ENCODE measurements around the gene CDC42SE2. TPM values are rescaled to one million over a fixed set of nuclear protein-coding genes. Genes with fewer than 3 reads are reported as not detected.

The CDC42SE2 gene
- total RNA-seq, 2 experiments from 2014 or later = 100 to 102 TPM

DNA sequence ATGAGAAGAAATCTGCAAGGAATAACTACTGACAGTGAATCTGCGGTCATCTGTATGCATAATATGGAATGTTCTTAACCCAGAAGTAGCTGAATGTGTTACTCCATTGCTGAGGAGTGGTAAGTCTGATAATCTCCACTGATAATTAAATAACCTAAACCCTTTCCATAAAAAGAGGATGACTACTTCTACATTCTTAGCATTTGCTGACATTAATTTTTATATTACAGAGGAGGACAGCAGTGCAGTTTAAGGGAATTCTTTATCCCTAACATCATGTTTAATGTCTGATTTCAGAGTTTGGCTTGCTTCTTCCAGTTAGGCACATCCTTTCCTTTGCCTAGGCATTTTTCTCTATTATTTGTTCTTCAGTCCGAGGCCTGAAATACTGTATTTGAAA is 52.2 kb downstream of the CDC42SE2 start:
- peaks cover 56% of the 10 kb centered on the region for H3K36me3 Mint-ChIP-seq (ENCODE audit: low read depth)
- intact Hi-C loops (cut with micrococcal nuclease) = no loop called here

DNA sequence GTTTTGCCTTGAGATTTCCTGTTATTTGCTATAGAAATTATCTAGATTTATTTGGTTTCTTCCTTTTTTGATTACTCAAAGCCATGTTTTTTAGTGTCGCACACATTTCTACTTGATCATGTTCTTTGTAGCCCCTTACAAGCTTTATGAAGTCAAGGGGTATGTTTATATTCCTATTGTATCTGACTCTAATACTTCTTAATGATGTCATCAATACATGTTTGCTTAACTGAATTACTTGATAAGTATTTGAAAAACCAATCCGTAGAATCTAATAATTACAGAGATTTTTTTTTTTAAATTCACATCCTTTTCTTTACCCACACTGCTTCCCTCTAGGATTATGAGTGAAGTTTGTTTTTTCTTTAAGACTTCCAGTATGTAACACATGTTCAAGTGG is 53.0 kb downstream of the CDC42SE2 start:
- H3K36me3 Mint-ChIP-seq (ENCODE audit: low read depth) = peaks cover 63% of the 10 kb centered on the region
- POLR2A ChIA-PET = interaction anchor here (0.6 kb wide), 1 partner anchor 37 kb away, joined by 4 read pairs; no protein-coding TSS in a partner anchor
- H3K27me3 Mint-ChIP-seq = no peaks in the 10 kb centered on the region

More for the DNA sequence above, 52.2 kb downstream of the CDC42SE2 start:
- DNase-seq (no peak), ATAC-seq (no peak)
- Mint-ChIP-seq H3K27ac (peak overlapping the region; percentile 81), H3K9me3 (no peaks in the 10 kb centered on the region), H3K27me3 (no peaks in the 10 kb centered on the region), H3K4me1 (ENCODE audit: low read depth) (peaks cover 80% of the 10 kb centered on the region), H3K4me3 (no peak overlapping the region)
- TF ChIP-seq, protein P1, sequence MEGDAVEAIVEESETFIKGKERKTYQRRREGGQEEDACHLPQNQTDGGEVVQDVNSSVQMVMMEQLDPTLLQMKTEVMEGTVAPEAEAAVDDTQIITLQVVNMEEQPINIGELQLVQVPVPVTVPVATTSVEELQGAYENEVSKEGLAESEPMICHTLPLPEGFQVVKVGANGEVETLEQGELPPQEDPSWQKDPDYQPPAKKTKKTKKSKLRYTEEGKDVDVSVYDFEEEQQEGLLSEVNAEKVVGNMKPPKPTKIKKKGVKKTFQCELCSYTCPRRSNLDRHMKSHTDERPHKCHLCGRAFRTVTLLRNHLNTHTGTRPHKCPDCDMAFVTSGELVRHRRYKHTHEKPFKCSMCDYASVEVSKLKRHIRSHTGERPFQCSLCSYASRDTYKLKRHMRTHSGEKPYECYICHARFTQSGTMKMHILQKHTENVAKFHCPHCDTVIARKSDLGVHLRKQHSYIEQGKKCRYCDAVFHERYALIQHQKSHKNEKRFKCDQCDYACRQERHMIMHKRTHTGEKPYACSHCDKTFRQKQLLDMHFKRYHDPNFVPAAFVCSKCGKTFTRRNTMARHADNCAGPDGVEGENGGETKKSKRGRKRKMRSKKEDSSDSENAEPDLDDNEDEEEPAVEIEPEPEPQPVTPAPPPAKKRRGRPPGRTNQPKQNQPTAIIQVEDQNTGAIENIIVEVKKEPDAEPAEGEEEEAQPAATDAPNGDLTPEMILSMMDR (IDR thresholded peaks at IDR 0.05) = no peak
- CTCF ChIA-PET = no interaction called here
- POLR2A ChIA-PET = no interaction called here

DNA sequence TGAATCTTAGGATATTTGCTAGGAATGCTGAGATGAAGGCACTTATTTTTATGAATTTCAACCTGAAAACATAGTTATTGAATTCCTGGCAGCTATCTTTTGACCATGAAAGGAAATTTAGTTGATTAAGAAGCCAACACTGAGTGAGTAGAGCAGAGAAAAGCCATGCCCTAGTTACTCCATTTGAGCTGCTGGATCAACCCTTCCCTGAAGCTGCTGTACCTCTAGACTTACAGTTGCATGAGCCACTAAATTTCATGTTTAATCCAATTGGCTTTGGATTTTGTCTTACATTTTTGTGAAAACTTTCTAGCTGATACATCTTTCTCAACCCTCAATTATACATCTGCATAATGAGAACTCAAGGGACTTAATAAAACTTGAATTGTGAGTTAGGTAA is 54.6 kb downstream of the CDC42SE2 start:
- H3K4me3 Mint-ChIP-seq = no peak overlapping the region
- peak overlapping the region; percentile 15 for H3K27ac Mint-ChIP-seq
- POLR2A ChIA-PET = interaction anchor here (1.0 kb wide), 1 partner anchor 44 kb away, joined by 3 read pairs; no protein-coding TSS in a partner anchor

More for the DNA sequence above, 53.0 kb downstream of the CDC42SE2 start:
- H3K9me3 Mint-ChIP-seq = peaks cover 2% of the 10 kb centered on the region
- no peak for DNase-seq
- H3K4me3 Mint-ChIP-seq = no peak overlapping the region
- CTCF ChIA-PET = no interaction called here
- peak overlapping the region; percentile 71 for H3K27ac Mint-ChIP-seq
- intact Hi-C loops (cut with micrococcal nuclease) = no loop called here
- TF ChIP-seq, protein P1 (IDR thresholded peaks at IDR 0.05) = no peak
- peaks cover 81% of the 10 kb centered on the region for H3K4me1 Mint-ChIP-seq (ENCODE audit: low read depth)
- no peak for ATAC-seq

DNA sequence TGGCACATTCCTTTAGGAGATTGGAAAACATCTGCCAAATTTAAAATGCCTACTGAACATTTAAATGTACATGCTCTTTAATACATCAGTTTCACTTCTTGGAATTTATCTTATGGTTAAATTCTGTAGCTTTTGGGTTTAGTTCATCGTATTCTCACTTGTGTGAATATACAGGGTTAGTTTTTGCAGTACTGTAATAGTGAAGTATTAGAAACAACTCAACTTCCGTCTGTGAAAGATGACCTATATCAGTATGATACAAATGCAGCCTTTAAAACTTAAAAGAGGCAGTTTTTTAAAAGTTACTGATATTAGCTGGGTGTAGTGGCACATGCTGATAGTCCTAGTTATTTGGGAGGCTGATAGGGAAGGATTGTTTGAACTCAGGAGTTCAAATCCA is 57.2 kb downstream of the CDC42SE2 start:
- no peak overlapping the region for H3K4me3 Mint-ChIP-seq

More for the DNA sequence above, 54.6 kb downstream of the CDC42SE2 start:
- Mint-ChIP-seq H3K9me3 (peaks cover 2% of the 10 kb centered on the region), H3K4me1 (ENCODE audit: low read depth) (peaks cover 78% of the 10 kb centered on the region), H3K27me3 (no peaks in the 10 kb centered on the region), H3K36me3 (ENCODE audit: low read depth) (peaks cover 72% of the 10 kb centered on the region)
- intact Hi-C loops (cut with micrococcal nuclease) = no loop called here
- no peak for ATAC-seq
- TF ChIP-seq, protein P1 (IDR thresholded peaks at IDR 0.05) = no peak
- CTCF ChIA-PET = interaction anchor here (1.4 kb wide), 1 partner anchor 54 kb away, joined by 3 read pairs; no protein-coding TSS in a partner anchor
- DNase-seq = no peak

DNA sequence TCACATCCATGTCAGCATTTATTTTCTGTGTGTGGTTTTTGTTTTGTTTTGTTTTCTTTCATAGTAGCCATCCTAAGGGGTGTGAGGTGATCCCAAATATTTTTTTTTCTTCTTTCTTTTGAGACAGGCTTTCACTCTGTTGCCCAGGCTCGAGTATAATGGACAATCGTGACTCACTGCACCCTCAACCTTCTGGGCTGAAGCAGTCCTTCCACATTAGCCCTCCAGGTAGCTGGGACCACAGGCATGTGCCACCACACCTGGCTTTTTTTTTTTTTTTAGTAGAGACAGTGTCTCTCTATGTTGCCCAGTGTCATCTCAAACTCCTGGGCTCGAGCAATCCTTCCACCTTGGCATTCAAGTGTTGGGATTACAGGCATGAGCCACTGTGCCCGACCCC is 59.1 kb downstream of the CDC42SE2 start:
- POLR2A ChIA-PET = interaction anchor here (1.2 kb wide), 1 partner anchor 27 kb away, joined by 4 read pairs; no protein-coding TSS in a partner anchor
- peaks cover 2% of the 10 kb centered on the region for H3K9me3 Mint-ChIP-seq
- peaks cover 69% of the 10 kb centered on the region for H3K4me1 Mint-ChIP-seq (ENCODE audit: low read depth)
- H3K36me3 Mint-ChIP-seq (ENCODE audit: low read depth) = peaks cover 61% of the 10 kb centered on the region
- peak overlapping the region; percentile 84 for H3K27ac Mint-ChIP-seq
- peak overlapping the region; percentile 31 for H3K4me3 Mint-ChIP-seq
- intact Hi-C loops (cut with micrococcal nuclease) = loop anchor here (5.0 kb wide), 2 partner anchors 36 to 59 kb away; no protein-coding TSS in a partner anchor
- TF ChIP-seq, protein P1 (IDR thresholded peaks at IDR 0.05) = no peak
- CTCF ChIA-PET = no interaction called here
- H3K27me3 Mint-ChIP-seq = no peaks in the 10 kb centered on the region
- DNase-seq (no peak), ATAC-seq (no peak)

More for the DNA sequence above, 57.2 kb downstream of the CDC42SE2 start:
- DNase-seq = no peak
- intact Hi-C loops (cut with micrococcal nuclease) = loop anchor here (5.0 kb wide), 2 partner anchors 34 to 61 kb away; no protein-coding TSS in a partner anchor
- peak; percentile 70 for ATAC-seq
- Mint-ChIP-seq H3K27me3 (no peaks in the 10 kb centered on the region), H3K9me3 (peaks cover 2% of the 10 kb centered on the region), H3K27ac (peak overlapping the region; percentile 84), H3K36me3 (ENCODE audit: low read depth) (peaks cover 70% of the 10 kb centered on the region), H3K4me1 (ENCODE audit: low read depth) (peaks cover 72% of the 10 kb centered on the region)
- POLR2A ChIA-PET = interaction anchor here (0.7 to 1.3 kb wide), 7 partner anchors 16 to 64 kb away, joined by 3 to 4 read pairs (median 3); no protein-coding TSS in a partner anchor
- TF ChIP-seq, protein P1 (IDR thresholded peaks at IDR 0.05) = no peak
- CTCF ChIA-PET = interaction anchor here (1.2 kb wide), 1 partner anchor 9 kb away, joined by 5 read pairs; no protein-coding TSS in a partner anchor

Measured in activated CD8-positive, alpha-beta T cell treated with anti-CD3 and anti-CD28 coated beads for 36 hours (primary cell).